A673 (cell line): ENCODE data around the gene PRAF2. TPM values are rescaled to one million over a fixed set of nuclear protein-coding genes. Genes with fewer than 3 reads are reported as not detected.

Experiments used
- BruUV-seq: library from RNA; stranded (reverse); fragments of 400-500 nt; replicated peaks from 2 replicates; lab custom pipeline; 2021; lab: Mats Ljungman, UMichigan
- CTCF ChIA-PET: fragments of 300-600 bp; sonication (Branson Sonifier 250); formaldehyde crosslinking; loops from one replicate; lab custom pipeline; 2022; ENCODE audit warnings: antibody characterized with exemption; lab: Charles Lee
- POLR2A ChIA-PET: fragments of 300-600 bp; sonication (Branson Sonifier 250); formaldehyde crosslinking; loops from one replicate; lab custom pipeline; 2022; ENCODE audit warnings: antibody characterized with exemption; ENCODE audit not compliant: low non-redundant PET; lab: Charles Lee
- DNase-seq: peaks from one replicate; pipeline ENCODE4 v3.0.0-alpha.2; 2015; ENCODE audit warnings: low spot score
- H3K27ac ChIP-seq: fragments of 200-600 bp; sonication (generic); 2 replicates; pipeline ENCODE4 v1.5.1; 2016; ENCODE audit warnings: mixed run types, low read depth, mild to moderate bottlenecking, mixed read lengths, antibody characterized with exemption, low read length; ENCODE audit not compliant: poor library complexity, severe bottlenecking
- H3K27me3 ChIP-seq: fragments of 200-600 bp; sonication (generic); replicated peaks from 2 replicates; pipeline ENCODE4 v1.6.1; 2017; ENCODE audit warnings: mixed run types, low read depth, mild to moderate bottlenecking, mixed read lengths, antibody characterized with exemption, low read length; ENCODE audit not compliant: insufficient read depth, poor library complexity
- H3K36me3 ChIP-seq: fragments of 200-600 bp; sonication (generic); 2 replicates; pipeline ENCODE4 v1.6.1; 2016; ENCODE audit warnings: mixed run types, mild to moderate bottlenecking, mixed read lengths, antibody characterized with exemption, low read length; ENCODE audit not compliant: insufficient read depth, poor library complexity, severe bottlenecking
- H3K4me1 ChIP-seq: fragments of 200-600 bp; sonication (generic); 2 replicates; pipeline ENCODE4 v1.6.1; 2017; ENCODE audit warnings: mixed run types, mild to moderate bottlenecking, mixed read lengths, antibody characterized with exemption, low read length; ENCODE audit not compliant: insufficient read depth, poor library complexity, severe bottlenecking
- H3K4me3 ChIP-seq: fragments of 200-600 bp; sonication (generic); 2 replicates; pipeline ENCODE4 v1.5.1; 2016; ENCODE audit warnings: low read depth, mixed run types, mild to moderate bottlenecking, mixed read lengths, low read length; ENCODE audit not compliant: poor library complexity, severe bottlenecking
- H3K9me3 ChIP-seq: fragments of 200-600 bp; sonication (generic); 2 replicates; pipeline ENCODE4 v1.6.1; 2016; ENCODE audit warnings: mixed run types, low read depth, mild to moderate bottlenecking, mixed read lengths, antibody characterized with exemption, low read length; ENCODE audit not compliant: poor library complexity, severe bottlenecking
- EZH2 ChIP-seq: fragments of 200-600 bp; sonication (generic); IDR thresholded peaks from 2 replicates; pipeline ENCODE4 v1.6.1; 2017; ENCODE audit warnings: borderline replicate concordance, low read depth, mild to moderate bottlenecking, mixed read lengths, antibody characterized with exemption, low read length; ENCODE audit not compliant: poor library complexity, severe bottlenecking
- intact Hi-C: fragments of 100-400 bp; cut with micrococcal nuclease; formaldehyde crosslinking; loops from one replicate; pipeline ENCODE4 v1.10.0; 2022; ENCODE audit not compliant: unreplicated experiment
- total RNA-seq: library from RNA; stranded (reverse); gene quantifications from 2 replicates; pipeline ENCODE4 v1.2.3, GENCODE V29; 2021
- TF ChIP-seq, protein P1 (sequence below): fragments of 300-800, 200-600 bp; sonication (generic); conservative IDR thresholded peaks from 2 replicates; pipeline ENCODE4 v1.5.1; 2017; ENCODE audit warnings: low read depth, mild to moderate bottlenecking, antibody characterized with exemption, low read length, moderate library complexity, mixed read lengths

PRAF2 gene
- total RNA-seq, 1 experiment from 2014 or later, result 21.3 TPM

DNA sequence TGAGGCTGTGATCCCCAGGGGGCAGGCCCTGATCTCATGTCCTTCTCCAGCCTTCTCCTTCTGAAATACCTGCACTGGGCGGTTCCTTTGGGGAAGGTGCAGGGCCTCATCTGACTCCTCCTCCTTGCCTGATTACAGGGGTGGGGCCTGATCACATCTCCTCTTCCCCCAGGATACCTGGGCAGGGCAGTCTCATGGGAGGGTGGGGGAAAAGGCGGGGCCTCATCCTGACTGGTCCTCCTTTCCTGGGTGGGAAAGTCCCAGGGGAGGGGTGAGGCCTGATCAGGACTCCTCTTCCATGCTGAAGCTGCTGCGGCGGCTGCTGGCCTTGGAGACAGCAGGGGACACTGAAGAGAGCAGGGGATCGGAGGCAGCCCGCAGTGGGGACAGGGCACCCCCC is 43.9 kb downstream of the PRAF2 start:
- CTCF ChIA-PET, result no interaction called here
- peaks cover 11% of the 10 kb centered on the region for H3K36me3 ChIP-seq
- TF ChIP-seq, protein P1, sequence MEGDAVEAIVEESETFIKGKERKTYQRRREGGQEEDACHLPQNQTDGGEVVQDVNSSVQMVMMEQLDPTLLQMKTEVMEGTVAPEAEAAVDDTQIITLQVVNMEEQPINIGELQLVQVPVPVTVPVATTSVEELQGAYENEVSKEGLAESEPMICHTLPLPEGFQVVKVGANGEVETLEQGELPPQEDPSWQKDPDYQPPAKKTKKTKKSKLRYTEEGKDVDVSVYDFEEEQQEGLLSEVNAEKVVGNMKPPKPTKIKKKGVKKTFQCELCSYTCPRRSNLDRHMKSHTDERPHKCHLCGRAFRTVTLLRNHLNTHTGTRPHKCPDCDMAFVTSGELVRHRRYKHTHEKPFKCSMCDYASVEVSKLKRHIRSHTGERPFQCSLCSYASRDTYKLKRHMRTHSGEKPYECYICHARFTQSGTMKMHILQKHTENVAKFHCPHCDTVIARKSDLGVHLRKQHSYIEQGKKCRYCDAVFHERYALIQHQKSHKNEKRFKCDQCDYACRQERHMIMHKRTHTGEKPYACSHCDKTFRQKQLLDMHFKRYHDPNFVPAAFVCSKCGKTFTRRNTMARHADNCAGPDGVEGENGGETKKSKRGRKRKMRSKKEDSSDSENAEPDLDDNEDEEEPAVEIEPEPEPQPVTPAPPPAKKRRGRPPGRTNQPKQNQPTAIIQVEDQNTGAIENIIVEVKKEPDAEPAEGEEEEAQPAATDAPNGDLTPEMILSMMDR, result no peak
- TF ChIP-seq EZH2, result no peak
- H3K4me1 ChIP-seq, result no peaks in the 10 kb centered on the region
- no peaks in the 10 kb centered on the region for H3K27me3 ChIP-seq
- H3K9me3 ChIP-seq, result no peaks in the 10 kb centered on the region
- no peak overlapping the region for H3K4me3 ChIP-seq
- intact Hi-C loops, result no loop called here
- no peak for DNase-seq
- no peak overlapping the region for H3K27ac ChIP-seq
- no TSS peak for BruUV-seq
- POLR2A ChIA-PET, result no interaction called here

Other genes with a start within 250 kb of the PRAF2 start
- gene ERAS, start 247.5 kb downstream of the PRAF2 start, total RNA-seq, result not detected in 2 replicates
- gene PCSK1N, start 238.4 kb downstream of the PRAF2 start, total RNA-seq, result 16.9 and 17.6 TPM in 2 replicates
- 60.8 and 72.4 TPM in 2 replicates for gene TIMM17B, start 176.2 kb downstream of the PRAF2 start, total RNA-seq
- 113 and 133 TPM in 2 replicates for gene PQBP1, start 176.1 kb downstream of the PRAF2 start, total RNA-seq
- gene SLC35A2, start 162.4 kb downstream of the PRAF2 start, total RNA-seq, result 21.7 and 30.4 TPM in 2 replicates
- gene PIM2, start 155.0 kb downstream of the PRAF2 start, total RNA-seq, result 14.9 and 19.9 TPM in 2 replicates
- gene OTUD5, start 116.4 kb downstream of the PRAF2 start, total RNA-seq, result 58.0 and 67.5 TPM in 2 replicates
- 3.6 and 4.3 TPM in 2 replicates for gene KCND1, start 102.2 kb downstream of the PRAF2 start, total RNA-seq
- gene GRIPAP1, start 71.7 kb downstream of the PRAF2 start, total RNA-seq, result 64.0 and 65.6 TPM in 2 replicates
- gene TFE3, start 30.6 kb downstream of the PRAF2 start, total RNA-seq, result 49.5 and 56.8 TPM in 2 replicates
- 11.9 and 13.0 TPM in 2 replicates for gene CCDC120, start 15.0 kb downstream of the PRAF2 start, total RNA-seq
- gene WDR45, start 5.9 kb upstream of the PRAF2 start, total RNA-seq, result 31.8 and 40.5 TPM in 2 replicates
- 24.9 and 29.1 TPM in 2 replicates for gene GPKOW, start 49.7 kb upstream of the PRAF2 start, total RNA-seq
- 1.1 and 1.5 TPM in 2 replicates for gene MAGIX, start 88.8 kb upstream of the PRAF2 start, total RNA-seq
- 70.0 and 87.5 TPM in 2 replicates for gene PLP2, start 97.9 kb upstream of the PRAF2 start, total RNA-seq
- gene PRICKLE3, start 112.4 kb upstream of the PRAF2 start, total RNA-seq, result 4.8 and 6.7 TPM in 2 replicates
- 14.6 and 16.3 TPM in 2 replicates for gene SYP, start 126.2 kb upstream of the PRAF2 start, total RNA-seq
- gene CACNA1F, start 159.3 kb upstream of the PRAF2 start, total RNA-seq, result not detected in 2 replicates
- gene CCDC22, start 161.5 kb upstream of the PRAF2 start, total RNA-seq, result 18.9 and 20.5 TPM in 2 replicates
- gene FOXP3, start 190.7 kb upstream of the PRAF2 start, total RNA-seq, result 0.20 TPM in 1 of 2 replicates, not detected in the other
- gene PPP1R3F, start 195.8 kb upstream of the PRAF2 start, total RNA-seq, result 11.4 and 12.3 TPM in 2 replicates
- gene GAGE10, start 229.6 kb upstream of the PRAF2 start, total RNA-seq, result not detected in 2 replicates
- not detected in 2 replicates for gene GAGE12J, start 248.0 kb upstream of the PRAF2 start, total RNA-seq